T-helper 2 cell treated with Interferon-gamma antibody and Interleukin-4, amounts not matched to agents 5 μg/mL and 100 μg/mL, for 36 hours (primary cell): ENCODE data around the gene GIMAP1.

Experiments
- DNase-seq: peaks from one replicate; pipeline ENCODE4 v3.0.0; 2021; ENCODE audit warnings: low spot score
- H3K27ac Mint-ChIP-seq: one replicate; pipeline ENCODE4 v1.8.0; 2021; ENCODE audit warnings: mild to moderate bottlenecking, mixed read lengths
- H3K27me3 Mint-ChIP-seq: one replicate; pipeline ENCODE4 v1.8.0; 2021; ENCODE audit warnings: low read depth, mixed read lengths
- H3K36me3 Mint-ChIP-seq: one replicate; pipeline ENCODE4 v1.8.0; 2021; ENCODE audit warnings: low read depth, mixed read lengths
- H3K4me1 Mint-ChIP-seq: one replicate; pipeline ENCODE4 v1.8.0; 2021; ENCODE audit warnings: low read depth, mixed read lengths
- H3K4me3 Mint-ChIP-seq: one replicate; pipeline ENCODE4 v1.8.0; 2022; ENCODE audit warnings: mild to moderate bottlenecking, moderate library complexity, mixed read lengths
- H3K9me3 Mint-ChIP-seq: one replicate; pipeline ENCODE4 v1.8.0; 2021; ENCODE audit warnings: mixed read lengths

The GIMAP1 gene

GRCh38 chr7:150703209-150703608 lies 13.2 kb upstream of the GIMAP1 start:
- H3K4me3 Mint-ChIP-seq = no peak overlapping the region
- no peaks in the 10 kb centered on the region for H3K27me3 Mint-ChIP-seq
- peaks cover 78% of the 10 kb centered on the region for H3K9me3 Mint-ChIP-seq
- H3K27ac Mint-ChIP-seq = no peak overlapping the region
- peaks cover 67% of the 10 kb centered on the region for H3K36me3 Mint-ChIP-seq
- peaks cover 4% of the 10 kb centered on the region for H3K4me1 Mint-ChIP-seq
- no peak for DNase-seq

DNA sequence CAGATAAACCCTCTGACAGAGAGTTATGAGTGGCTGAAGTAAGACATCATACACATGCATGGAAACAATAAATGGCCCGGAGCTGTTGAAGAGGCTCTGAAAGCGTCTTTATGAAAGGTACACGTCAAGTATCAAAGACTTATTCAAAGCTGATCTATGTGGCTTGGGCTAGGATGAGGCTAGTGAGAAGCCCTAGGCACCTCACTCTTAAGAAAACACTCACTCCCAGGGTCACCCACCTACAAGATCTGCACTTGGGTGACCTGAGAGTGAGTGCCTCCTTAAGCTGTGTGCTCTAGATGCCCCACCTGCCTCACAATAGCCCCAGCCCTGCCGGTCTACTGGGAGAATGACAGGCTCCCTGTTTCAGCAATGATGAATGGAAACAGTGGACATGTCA lies 1.1 kb upstream of the GIMAP1 start:
- Mint-ChIP-seq H3K4me3 (peak overlapping the region; percentile 97), H3K9me3 (peaks cover 20% of the 10 kb centered on the region), H3K4me1 (peaks cover 40% of the 10 kb centered on the region), H3K27me3 (no peaks in the 10 kb centered on the region), H3K27ac (peak overlapping the region; percentile 73), H3K36me3 (peaks cover 48% of the 10 kb centered on the region)
- DNase-seq = no peak

GRCh38 chr7:150715738-150716137 lies 675 bp upstream of the GIMAP1 start:
- Mint-ChIP-seq H3K27me3 (no peaks in the 10 kb centered on the region), H3K4me3 (peak overlapping the region; percentile 97), H3K27ac (peak overlapping the region; percentile 73), H3K4me1 (peaks cover 40% of the 10 kb centered on the region), H3K36me3 (peaks cover 51% of the 10 kb centered on the region), H3K9me3 (peaks cover 20% of the 10 kb centered on the region)
- DNase-seq = no peak

DNA sequence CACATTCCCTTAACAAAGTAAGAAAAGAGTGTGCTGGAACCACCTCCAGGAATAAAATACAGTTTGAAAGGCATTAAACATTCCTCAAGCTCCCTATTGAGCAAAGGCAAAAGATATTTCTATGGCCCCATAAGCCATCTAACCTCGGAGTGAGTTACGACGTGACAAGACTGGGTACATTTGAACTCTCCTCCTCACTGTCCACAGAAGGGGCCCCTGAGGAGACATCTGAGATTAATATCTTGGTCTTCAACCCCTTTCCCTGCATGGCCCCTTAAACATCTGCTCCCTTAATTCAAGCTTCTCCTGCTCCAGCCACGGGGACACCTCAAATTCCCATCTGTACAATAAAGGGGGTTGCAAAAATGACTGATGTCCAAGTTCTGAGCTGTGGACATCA lies 526 bp downstream of the GIMAP1 start:
- Mint-ChIP-seq H3K9me3 (peaks cover 20% of the 10 kb centered on the region), H3K27ac (peak overlapping the region; percentile 73), H3K4me1 (peaks cover 47% of the 10 kb centered on the region), H3K27me3 (no peaks in the 10 kb centered on the region), H3K36me3 (peaks cover 62% of the 10 kb centered on the region), H3K4me3 (peak overlapping the region; percentile 97)
- no peak for DNase-seq

DNA sequence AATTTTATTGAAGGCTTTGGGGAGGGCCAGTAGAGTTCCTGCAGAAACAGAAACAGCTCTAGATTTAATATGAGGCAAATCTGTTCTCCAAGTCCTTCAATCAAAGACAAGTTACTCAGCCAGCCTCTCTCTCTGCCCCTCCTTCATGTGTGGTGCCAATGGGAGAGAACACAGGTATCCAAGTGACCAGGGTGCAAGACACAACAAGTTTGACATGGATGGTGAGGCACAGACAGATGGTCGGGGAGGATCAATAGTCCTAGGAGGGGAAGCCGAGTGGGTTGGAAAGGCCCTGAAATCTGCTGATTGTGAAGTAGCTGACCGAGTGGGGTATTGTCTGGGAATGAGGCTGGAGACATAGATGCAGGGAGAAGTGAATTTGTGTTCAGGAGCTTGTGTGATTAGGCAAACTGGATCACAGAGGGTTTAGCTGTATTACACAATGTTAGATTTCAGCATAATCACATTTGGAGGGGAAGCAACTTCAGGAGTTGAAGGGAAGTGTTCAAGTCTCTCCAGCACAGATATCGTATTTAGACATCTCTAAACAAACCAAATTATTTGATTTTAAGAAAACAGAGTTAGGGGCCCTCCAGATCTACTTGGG lies 1.5 kb downstream of the GIMAP1 start:
- peaks cover 66% of the 10 kb centered on the region for H3K36me3 Mint-ChIP-seq

GRCh38 chr7:150719436-150719835 lies 3.0 kb downstream of the GIMAP1 start:
- Mint-ChIP-seq H3K27me3 (no peaks in the 10 kb centered on the region), H3K4me1 (peaks cover 55% of the 10 kb centered on the region), H3K4me3 (peak overlapping the region; percentile 97), H3K36me3 (peaks cover 74% of the 10 kb centered on the region), H3K9me3 (peaks cover 3% of the 10 kb centered on the region), H3K27ac (peak overlapping the region; percentile 83)
- no peak for DNase-seq

More for the DNA sequence above, 1.5 kb downstream of the GIMAP1 start:
- H3K27ac Mint-ChIP-seq = peak overlapping the region; percentile 47
- DNase-seq = no peak
- peak overlapping the region; percentile 97 for H3K4me3 Mint-ChIP-seq
- H3K27me3 Mint-ChIP-seq = no peaks in the 10 kb centered on the region
- peaks cover 11% of the 10 kb centered on the region for H3K9me3 Mint-ChIP-seq
- peaks cover 49% of the 10 kb centered on the region for H3K4me1 Mint-ChIP-seq

- DNase-seq = no peak
- Mint-ChIP-seq H3K36me3 (peaks cover 79% of the 10 kb centered on the region), H3K9me3 (peaks cover 5% of the 10 kb centered on the region), H3K27me3 (no peaks in the 10 kb centered on the region), H3K4me3 (peak overlapping the region; percentile 97), H3K4me1 (peaks cover 50% of the 10 kb centered on the region), H3K27ac (peak overlapping the region; percentile 21)
Measured at GRCh38 chr7:150719960-150720891, 3.8 kb downstream of the GIMAP1 start.

DNA sequence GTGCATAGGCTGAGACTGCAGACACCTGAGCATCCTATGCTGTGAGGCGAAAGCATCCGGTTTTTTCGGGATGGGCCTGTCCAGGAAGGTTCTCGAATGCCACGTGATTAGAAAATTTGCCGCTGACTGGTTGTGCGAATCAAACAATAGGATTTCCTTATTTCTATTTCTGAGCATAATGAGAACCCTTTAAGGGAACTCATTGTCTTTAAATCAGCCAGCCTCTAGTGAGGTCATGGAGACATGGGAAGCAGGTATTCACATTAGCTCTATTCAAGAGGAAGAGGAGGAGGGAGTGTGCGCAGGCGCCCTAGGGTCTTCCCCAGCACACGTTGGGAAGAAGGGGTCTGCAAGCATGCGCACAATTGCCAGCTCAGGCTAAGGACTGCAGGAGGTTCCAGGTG lies 5.6 kb downstream of the GIMAP1 start:
- H3K4me1 Mint-ChIP-seq = peaks cover 45% of the 10 kb centered on the region
- H3K36me3 Mint-ChIP-seq = peaks cover 87% of the 10 kb centered on the region
- no peaks in the 10 kb centered on the region for H3K27me3 Mint-ChIP-seq
- peaks cover 19% of the 10 kb centered on the region for H3K9me3 Mint-ChIP-seq
- H3K4me3 Mint-ChIP-seq = peak overlapping the region; percentile 48
- no peak overlapping the region for H3K27ac Mint-ChIP-seq
- no peak for DNase-seq

GRCh38 chr7:150722431-150722931 lies 6.1 kb downstream of the GIMAP1 start:
- H3K27ac Mint-ChIP-seq = no peak overlapping the region
- no peaks in the 10 kb centered on the region for H3K27me3 Mint-ChIP-seq
- H3K4me3 Mint-ChIP-seq = peak overlapping the region; percentile 48
- H3K9me3 Mint-ChIP-seq = peaks cover 24% of the 10 kb centered on the region
- peaks cover 45% of the 10 kb centered on the region for H3K4me1 Mint-ChIP-seq
- no peak for DNase-seq
- peaks cover 89% of the 10 kb centered on the region for H3K36me3 Mint-ChIP-seq

- Mint-ChIP-seq H3K4me3 (no peak overlapping the region), H3K27ac (no peak overlapping the region), H3K36me3 (peaks cover 92% of the 10 kb centered on the region), H3K9me3 (peaks cover 34% of the 10 kb centered on the region), H3K27me3 (no peaks in the 10 kb centered on the region), H3K4me1 (peaks cover 37% of the 10 kb centered on the region)
- no peak for DNase-seq
Measured at GRCh38 chr7:150723467-150723866, 7.1 kb downstream of the GIMAP1 start.

DNA sequence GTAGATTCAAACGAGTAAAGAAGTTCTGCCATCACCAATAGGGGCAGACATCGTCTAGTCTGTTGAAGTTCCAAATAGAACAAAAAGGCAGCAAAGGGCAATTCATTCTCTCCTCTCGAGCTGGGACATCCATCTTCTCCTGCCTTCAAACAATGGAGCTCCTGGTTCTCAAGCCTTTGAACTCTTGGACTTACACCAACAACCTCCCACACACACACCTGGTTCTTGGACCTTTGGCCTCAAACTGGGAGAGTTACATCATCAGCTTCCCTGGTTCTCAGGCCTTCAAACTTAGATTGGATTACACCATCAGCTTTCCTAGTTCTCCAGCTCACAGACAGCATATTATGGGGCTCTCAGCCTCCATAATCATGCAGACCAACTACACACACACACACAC lies 11.0 kb downstream of the GIMAP1 start:
- DNase-seq = no peak
- no peaks in the 10 kb centered on the region for H3K27me3 Mint-ChIP-seq
- H3K27ac Mint-ChIP-seq = no peak overlapping the region
- H3K36me3 Mint-ChIP-seq = peaks cover 66% of the 10 kb centered on the region
- H3K4me1 Mint-ChIP-seq = peaks cover 33% of the 10 kb centered on the region
- no peak overlapping the region for H3K4me3 Mint-ChIP-seq
- peaks cover 41% of the 10 kb centered on the region for H3K9me3 Mint-ChIP-seq

DNA sequence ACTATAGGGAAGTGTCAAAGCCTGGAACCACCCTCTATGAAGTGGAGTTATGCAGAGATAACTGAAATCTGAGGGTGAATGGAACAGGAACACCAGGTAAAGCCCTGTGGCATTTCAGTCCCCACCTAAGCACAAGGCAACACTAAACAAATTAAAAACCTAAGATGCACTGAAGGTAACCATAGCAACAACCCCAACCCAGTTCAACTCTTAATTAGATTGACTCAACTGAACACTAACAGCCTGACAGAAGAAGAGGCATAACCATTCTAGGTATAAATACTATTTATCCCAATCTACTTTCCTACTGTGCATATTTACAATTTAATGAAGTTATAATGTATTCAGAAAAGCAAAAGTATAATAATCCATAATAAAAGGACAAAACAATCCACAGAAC lies 11.6 kb downstream of the GIMAP1 start:
- peaks cover 41% of the 10 kb centered on the region for H3K9me3 Mint-ChIP-seq
- peaks cover 60% of the 10 kb centered on the region for H3K36me3 Mint-ChIP-seq
- peaks cover 37% of the 10 kb centered on the region for H3K4me1 Mint-ChIP-seq
- no peaks in the 10 kb centered on the region for H3K27me3 Mint-ChIP-seq
- no peak overlapping the region for H3K27ac Mint-ChIP-seq
- no peak overlapping the region for H3K4me3 Mint-ChIP-seq
- no peak for DNase-seq

- H3K36me3 Mint-ChIP-seq = peaks cover 54% of the 10 kb centered on the region
- peaks cover 39% of the 10 kb centered on the region for H3K4me1 Mint-ChIP-seq
- peaks cover 41% of the 10 kb centered on the region for H3K9me3 Mint-ChIP-seq
- no peak overlapping the region for H3K27ac Mint-ChIP-seq
- H3K27me3 Mint-ChIP-seq = no peaks in the 10 kb centered on the region
- DNase-seq = no peak
- no peak overlapping the region for H3K4me3 Mint-ChIP-seq
Measured at GRCh38 chr7:150728609-150729008, 12.2 kb downstream of the GIMAP1 start.

DNA sequence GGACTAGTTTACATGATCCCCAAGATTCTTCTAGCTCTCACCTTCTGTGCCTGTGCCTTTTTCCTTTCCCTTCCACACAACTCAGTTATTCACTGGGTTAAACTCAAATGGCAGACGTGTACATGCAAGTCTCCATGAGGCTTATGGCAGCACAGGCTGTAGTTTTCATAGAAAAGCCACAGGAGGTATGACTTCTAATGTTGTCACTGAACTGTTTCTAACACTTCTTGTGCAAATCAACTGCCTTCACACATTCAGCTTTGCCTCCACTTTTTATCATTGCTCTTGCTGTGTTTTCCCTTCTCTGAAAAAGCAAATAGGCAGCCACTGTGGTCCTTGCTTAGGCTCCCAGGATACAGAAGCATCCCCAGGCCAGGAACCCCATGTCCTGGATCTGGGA lies 15.5 kb downstream of the GIMAP1 start:
- Mint-ChIP-seq H3K27ac (peak overlapping the region; percentile 93), H3K4me1 (peaks cover 62% of the 10 kb centered on the region), H3K4me3 (peak overlapping the region; percentile 72), H3K36me3 (peaks cover 30% of the 10 kb centered on the region), H3K9me3 (peaks cover 22% of the 10 kb centered on the region), H3K27me3 (no peaks in the 10 kb centered on the region)
- no peak for DNase-seq
